Raji (cell line): Measurements from ENCODE around the gene CD300A.

Experiments
- POLR2A ChIP-seq: IDR thresholded peaks from 2 replicates; pipeline ENCODE4 v1.6.1; 2011; ENCODE audit warnings: low read depth, low read length, control low read depth; ENCODE audit not compliant: insufficient read depth

Gene CD300A

GRCh38 chr17:74466111-74466827, at the start of gene CD300A:
Gene CD300A (plus strand): TSS chr17:74466634. CDS start chr17:74466704, 70 bp downstream.
- TF ChIP-seq POLR2A = no peak

- TF ChIP-seq POLR2A = no peak
Measured at GRCh38 chr17:74417178-74418045, 49.0 kb upstream of the CD300A start.

GRCh38 chr17:74419928-74420411, 46.5 kb upstream of the CD300A start:
- no peak for TF ChIP-seq POLR2A

- no peak for TF ChIP-seq POLR2A
Measured at GRCh38 chr17:74424117-74424516, 42.3 kb upstream of the CD300A start.

GRCh38 chr17:74424657-74425056, 41.8 kb upstream of the CD300A start:
- TF ChIP-seq POLR2A = no peak

GRCh38 chr17:74426551-74427047, 39.8 kb upstream of the CD300A start:
- no peak for TF ChIP-seq POLR2A

- TF ChIP-seq POLR2A = no peak
Measured at GRCh38 chr17:74427048-74427762, 39.2 kb upstream of the CD300A start.

GRCh38 chr17:74427763-74428153, 38.7 kb upstream of the CD300A start:
- TF ChIP-seq POLR2A = no peak

GRCh38 chr17:74429604-74430384, 36.6 kb upstream of the CD300A start:
- no peak for TF ChIP-seq POLR2A

- TF ChIP-seq POLR2A = no peak
Measured at GRCh38 chr17:74430385-74430705, 36.1 kb upstream of the CD300A start.

GRCh38 chr17:74430706-74431567, 35.5 kb upstream of the CD300A start:
- TF ChIP-seq POLR2A = no peak

- TF ChIP-seq POLR2A = no peak
Measured at GRCh38 chr17:74431568-74432423, 34.6 kb upstream of the CD300A start, which contains the start of gene GPRC5C. Gene GPRC5C (plus strand): TSS chr17:74432088. CDS start chr17:74439777, 7,689 bp downstream.

- no peak for TF ChIP-seq POLR2A
Measured at GRCh38 chr17:74432424-74432690, 34.1 kb upstream of the CD300A start.
